Sigmoid colon (tissue), 7 donors: ENCODE measurements around the gene KNG1. TPM values are rescaled to one million over a fixed set of nuclear protein-coding genes. Genes with fewer than 3 reads are reported as not detected.

Source experiments
- DNase-seq: peaks from one replicate; pipeline ENCODE4 v3.0.0-alpha.2; 2019
- H3K27ac ChIP-seq, 4 donors: fragments of 200-600 bp; sonication (generic); one replicate each; pipeline ENCODE4 v1.5.1; 2016 to 2019; ENCODE audit warnings: mild to moderate bottlenecking in 1 of 4
- H3K27me3 ChIP-seq, 3 donors: fragments of 200-600 bp; sonication (generic); one replicate each; pipeline ENCODE4 v1.5.1; 2019; ENCODE audit warnings: mild to moderate bottlenecking in 1 of 3
- H3K36me3 ChIP-seq, 4 donors: fragments of 200-600 bp; sonication (generic); one replicate each; pipeline ENCODE4 v1.5.1; 2016 to 2019
- H3K4me1 ChIP-seq, 4 donors: fragments of 200-600 bp; sonication (generic); one replicate each; pipeline ENCODE4 v1.5.1; 2017 to 2019
- H3K4me3 ChIP-seq, 4 donors: fragments of 200-600 bp; sonication (generic); one replicate each; pipeline ENCODE4 v1.5.1; 2017 to 2019; ENCODE audit warnings: mild to moderate bottlenecking in 2 of 4, moderate library complexity in 1 of 4
- H3K9me3 ChIP-seq, 4 donors: fragments of 200-600 bp in 3 of 4; sonication (generic) in 3 of 4; one replicate each; pipeline versions ENCODE4 v1.5.1 to v1.6.1; 2013 to 2019
- CTCF ChIP-seq, 4 experiments: fragments of 450-650 bp in 3 of 4; fragments of 200-600 bp in 1 of 4; IDR thresholded peaks; one replicate each; pipeline ENCODE4 v1.5.1; 2016 to 2019; ENCODE audit warnings: antibody characterized with exemption in 4 of 4, mild to moderate bottlenecking in 3 of 4, moderate library complexity in 2 of 4
- EP300 ChIP-seq, 4 donors: sonication (generic); formaldehyde crosslinking; IDR thresholded peaks; one replicate each; pipeline ENCODE4 v1.6.1; 2017; ENCODE audit warnings: antibody characterized with exemption in 4 of 4
- POLR2A ChIP-seq, 2 donors: fragments of 450-650 bp; IDR thresholded peaks; one replicate each; pipeline ENCODE4 v1.6.1; 2016; ENCODE audit warnings: antibody characterized with exemption in 2 of 2, mild to moderate bottlenecking in 2 of 2, moderate library complexity in 2 of 2
- POLR2AphosphoS5 ChIP-seq, 4 donors: sonication (generic); formaldehyde crosslinking; IDR thresholded peaks; one replicate each; pipeline ENCODE4 v1.6.1; 2017; ENCODE audit warnings: antibody characterized with exemption in 4 of 4
- WGBS, 2 donors: extraction: QIAGEN DNeasy Blood & Tissue Kit; methylation state at CpG; one replicate each; pipeline ENCODE4 v1.1.7; 2013; 5-methylcytosine and 5-hydroxymethylcytosine counted together
- intact Hi-C: fragments of 100-400 bp; cut with DNase I; formaldehyde crosslinking; loops from one replicate; pipeline ENCODE4 v1.15.1; 2023
- polyA plus RNA-seq, 3 donors: library from polyadenylated mRNA; stranded (reverse); fragments of 200-250 nt; gene quantifications; one replicate each; pipeline ENCODE4 v1.2.3, GENCODE V29; 2013
- total RNA-seq, 4 donors: library from RNA; depleted of rRNA; stranded (reverse); fragments of >200 nt; gene quantifications; one replicate each; pipeline ENCODE4 v1.1.0, GENCODE V29; 2016
- donor health status: healthy with polysubstance abuse.
- donor health status: Bipolar disorder and iron deficiency.
- donor health status: healthy.

The KNG1 gene
- total and polyA plus RNA-seq, 7 donors = 0.35 to 1.2 TPM; not detected in 5

- Histone ChIP-seq H3K27ac (no peak overlapping the region), H3K4me3 (no peak overlapping the region), H3K36me3 (no peaks in the 10 kb centered on the region), H3K4me1 (no peaks in the 10 kb centered on the region), H3K27me3 (no peaks in the 10 kb centered on the region), H3K9me3 (no peaks in the 10 kb centered on the region)
- intact Hi-C loops = no loop called here
- WGBS, 2 donors = 84 to 87% methylated on average over 8 of the region's 8 CpGs
- DNase-seq = no peak
- no peak for TF ChIP-seq CTCF (IDR thresholded peaks at IDR 0.05)
- no peak for TF ChIP-seq POLR2A (IDR thresholded peaks at IDR 0.05)
- no peak for TF ChIP-seq POLR2AphosphoS5 (IDR thresholded peaks at IDR 0.05)
- TF ChIP-seq EP300 (IDR thresholded peaks at IDR 0.05) = no peak
Measured at GRCh38 chr3:186757686-186758220, 40.6 kb downstream of the KNG1 start.

GRCh38 chr3:186759231-186759930 is 42.2 kb downstream of the KNG1 start:
- H3K27ac ChIP-seq = no peak overlapping the region
- WGBS, 2 donors = 89 to 90% methylated on average over 11 of the region's 11 CpGs
- no peaks in the 10 kb centered on the region for H3K36me3 ChIP-seq
- no peaks in the 10 kb centered on the region for H3K9me3 ChIP-seq
- no peaks in the 10 kb centered on the region for H3K4me1 ChIP-seq
- intact Hi-C loops = no loop called here
- H3K4me3 ChIP-seq = no peak overlapping the region
- no peak for DNase-seq
- no peak for TF ChIP-seq EP300 (IDR thresholded peaks at IDR 0.05)
- no peak for TF ChIP-seq POLR2A (IDR thresholded peaks at IDR 0.05)
- no peaks in the 10 kb centered on the region for H3K27me3 ChIP-seq

GRCh38 chr3:186760141-186760833 is 43.1 kb downstream of the KNG1 start:
- intact Hi-C loops = no loop called here
- TF ChIP-seq POLR2A (IDR thresholded peaks at IDR 0.05) (no peak), CTCF (IDR thresholded peaks at IDR 0.05) (no peak), POLR2AphosphoS5 (IDR thresholded peaks at IDR 0.05) (no peak), EP300 (IDR thresholded peaks at IDR 0.05) (no peak)
- no peaks in the 10 kb centered on the region for H3K9me3 ChIP-seq
- WGBS, 2 donors = 93 to 94% methylated on average over 10 of the region's 10 CpGs
- H3K36me3 ChIP-seq = no peaks in the 10 kb centered on the region
- H3K4me3 ChIP-seq = no peak overlapping the region
- H3K27ac ChIP-seq = no peak overlapping the region
- no peaks in the 10 kb centered on the region for H3K4me1 ChIP-seq
- no peak for DNase-seq
- H3K27me3 ChIP-seq = no peaks in the 10 kb centered on the region

GRCh38 chr3:186760897-186761447 is 43.8 kb downstream of the KNG1 start:
- Histone ChIP-seq H3K36me3 (no peaks in the 10 kb centered on the region), H3K27me3 (no peaks in the 10 kb centered on the region), H3K4me1 (no peaks in the 10 kb centered on the region), H3K4me3 (no peak overlapping the region), H3K9me3 (no peaks in the 10 kb centered on the region), H3K27ac (no peak overlapping the region)
- no peak for TF ChIP-seq POLR2A (IDR thresholded peaks at IDR 0.05)
- TF ChIP-seq EP300 (IDR thresholded peaks at IDR 0.05) = no peak
- no peak for TF ChIP-seq POLR2AphosphoS5 (IDR thresholded peaks at IDR 0.05)
- TF ChIP-seq CTCF (IDR thresholded peaks at IDR 0.05) = no peak
- WGBS, 2 donors = 53 to 87% methylated on average over 8 of the region's 8 CpGs
- no peak for DNase-seq
- intact Hi-C loops = no loop called here

- no peak for TF ChIP-seq POLR2A (IDR thresholded peaks at IDR 0.05)
- TF ChIP-seq EP300 (IDR thresholded peaks at IDR 0.05) = no peak
- no peak for TF ChIP-seq CTCF (IDR thresholded peaks at IDR 0.05)
- no peak for TF ChIP-seq POLR2AphosphoS5 (IDR thresholded peaks at IDR 0.05)
- DNase-seq = no peak
- 10 to 19% methylated on average over 26 of the region's 26 CpGs for WGBS, 2 donors
- intact Hi-C loops = no loop called here
- Histone ChIP-seq H3K4me3 (peak overlapping the region; percentile 18 to 53 (median 44)), H3K4me1 (peaks cover 0 to 14% (median 4%) of the 10 kb centered on the region in 4 donors), H3K9me3 (no peaks in the 10 kb centered on the region), H3K36me3 (no peaks in the 10 kb centered on the region), H3K27me3 (no peaks in the 10 kb centered on the region), H3K27ac (peak overlapping the region in 2 of 4 donors; percentile 19 to 49)
Measured at GRCh38 chr3:186772281-186772694, 55.1 kb downstream of the KNG1 start.
